Measurements from ENCODE around the gene DPCD. TPM values are rescaled to one million over a fixed set of nuclear protein-coding genes. Genes with fewer than 3 reads are reported as not detected.

DPCD gene
- total and polyA plus RNA-seq, 2 of the 8 experiments (the other 6 are each of a cell fraction or from before 2014, with no cell fraction given), result 21.2 to 31.4 TPM

DNA sequence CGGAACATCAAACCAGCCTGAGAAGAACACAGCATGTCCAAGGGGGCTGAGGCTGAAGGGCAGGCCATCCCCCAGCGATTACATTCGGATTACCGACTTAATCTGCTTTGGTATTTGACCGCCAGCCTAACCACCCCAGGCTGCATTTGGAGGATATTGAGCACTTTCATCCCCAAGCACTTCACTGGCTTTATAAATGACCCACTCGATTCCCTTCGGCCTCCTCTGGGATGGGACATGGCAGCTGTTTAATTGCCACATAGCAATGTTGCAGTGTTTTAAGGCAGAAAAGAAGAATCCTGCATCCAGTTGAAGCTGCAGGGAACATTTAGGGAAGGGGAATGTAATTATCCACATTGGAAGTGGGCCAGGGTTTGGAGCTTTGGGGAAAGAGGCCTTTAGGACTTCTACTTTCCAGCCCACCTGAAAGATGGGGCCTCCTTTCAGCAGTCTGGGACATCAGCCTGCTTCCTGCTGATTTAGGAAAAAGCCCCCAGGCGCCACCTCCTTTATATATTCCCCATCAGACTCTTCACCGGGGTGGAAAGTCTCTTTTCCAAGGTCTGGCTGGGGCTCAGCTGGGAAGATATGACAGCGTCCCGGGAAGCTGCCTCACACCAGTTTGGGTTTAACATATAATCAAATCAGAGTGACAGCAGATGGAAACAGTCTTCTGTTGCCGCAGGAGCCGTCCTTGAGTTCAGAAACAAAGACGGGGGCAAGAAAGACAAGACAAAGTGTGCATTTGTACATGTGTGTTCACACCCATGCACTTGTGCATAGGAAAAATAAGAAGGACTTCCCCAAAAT lies 9.2 kb downstream of the DPCD start:
- H3K4me3 ChIP-seq (ENCODE audit: extremely low read depth in 1 of 4, insufficient read depth in 2 of 4, low read depth in 3 of 4, low read length in 4 of 4), result no peak overlapping the region

More for the DNA sequence above, 9.2 kb downstream of the DPCD start:
- Histone ChIP-seq H4K91ac (replicated peaks; ENCODE audit: insufficient read length, low read length) (no peak overlapping the region), H3K9me3 (ENCODE audit: insufficient read depth in 2 of 2, low read depth in 1 of 2, low read length in 1 of 2) (no peaks in the 10 kb centered on the region), H3K23ac (ENCODE audit: insufficient read length) (no peak overlapping the region), H3K18ac (ENCODE audit: extremely low read depth, low read length) (no peak overlapping the region), H4K8ac (ENCODE audit: extremely low read depth, insufficient read depth, low read length) (no peak overlapping the region), H2BK20ac (ENCODE audit: low read length) (no peak overlapping the region), H3K9ac (replicated peaks in 1 of 4; ENCODE audit: extremely low read depth in 1 of 4, low read depth in 3 of 4, low read length in 3 of 4) (no peak overlapping the region), H3K14ac (ENCODE audit: insufficient read length) (no peak overlapping the region), H2BK12ac (ENCODE audit: low read depth, low read length) (no peak overlapping the region), H2BK5ac (ENCODE audit: low read depth, low read length) (no peak overlapping the region), H3K4ac (replicated peaks; ENCODE audit: insufficient read length, low read depth, low read length) (no peak overlapping the region), H2AK5ac (ENCODE audit: low read depth, low read length) (no peak overlapping the region), H3K4me1 (replicated peaks in 1 of 4; ENCODE audit: control insufficient read depth in 3 of 4, insufficient read depth in 4 of 4, low read length in 3 of 4) (peaks cover 0 to 1% (median 0%) of the 10 kb centered on the region in 4 experiments; a peak in 2 of 7 replicates), H4K5ac (ENCODE audit: insufficient read length, low read depth, low read length) (no peak overlapping the region), H3K23me2 (ENCODE audit: low read depth, low read length) (no peaks in the 10 kb centered on the region), H3K79me2 (ENCODE audit: control insufficient read depth in 1 of 2, insufficient read depth in 2 of 2, low read length in 2 of 2) (no peaks in the 10 kb centered on the region), H2BK120ac (replicated peaks; ENCODE audit: low read depth, low read length) (no peak overlapping the region), H2AFZ (ENCODE audit: low read length) (no peak overlapping the region), H4K20me1 (replicated peaks in 1 of 2; ENCODE audit: control insufficient read depth in 1 of 2, insufficient read depth in 2 of 2, low read length in 2 of 2) (no peaks in the 10 kb centered on the region), H3K4me2 (ENCODE audit: insufficient read depth in 1 of 2, low read depth in 2 of 2, low read length in 2 of 2) (no peak overlapping the region), H3K56ac (replicated peaks; ENCODE audit: insufficient read length, low read depth, low read length) (no peak overlapping the region), H2BK15ac (ENCODE audit: low read length) (no peak overlapping the region), H3K36me3 (ENCODE audit: control insufficient read depth in 2 of 4, insufficient read depth in 4 of 4, low read length in 3 of 4) (no peaks in the 10 kb centered on the region; a peak in 1 of 8 replicates), H3K79me1 (ENCODE audit: low read depth, low read length) (no peaks in the 10 kb centered on the region), H3K27ac (ENCODE audit: low read depth, low read length) (no peak overlapping the region), H3K27me3 (replicated peaks in 1 of 4; ENCODE audit: control insufficient read depth in 3 of 4, extremely low read depth in 1 of 4, insufficient read depth in 3 of 4, low read length in 3 of 4) (no peaks in the 10 kb centered on the region)
- POLR2A ChIA-PET (ENCODE audit: partially characterized antibody), result interaction anchor here (0.7 to 2.1 kb wide), 4 partner anchors 10 to 221 kb away, joined by 3 to 6 read pairs (median 4); partner anchors contain the start of genes DPCD, FBXW4, OGA and POLL
- CTCF ChIA-PET (ENCODE audit: partially characterized antibody), result interaction anchor here (0.9 to 17.3 kb wide), 6 partner anchors 16 to 383 kb away, joined by 3 to 246 read pairs (median 4); partner anchors contain the start of gene NPM3
- no peak for FAIRE-seq
- 82% methylated on average over 14 of the region's 14 CpGs; no CpG with 5 or more reads in 1 of the 2 experiments for WGBS, 2 experiments (ENCODE audit: extremely low coverage in 1 of 2, insufficient coverage in 1 of 2, insufficient read length in 1 of 2, insufficient replicate concordance in 2 of 2, low coverage in 1 of 2, low lambda C conversion rate in 2 of 2, missing lambda C conversion rate in 1 of 2)
- DNase-seq (ENCODE audit: low read depth in 1 of 2, low spot score in 2 of 2), result no peak
- TF ChIP-seq SIX5 (IDR thresholded peaks at IDR 0.05; ENCODE audit: low read depth, low read length) (no peak), TEAD4 (IDR thresholded peaks at IDR 0.05; ENCODE audit: low read depth, low read length) (0 out of 2 replicates have a peak, but pooled peaks have one; percentile 18)

Measured in H1 (cell line).